Muscle of arm (tissue), 12 donors: ENCODE data around the gene APOL1. TPM values are rescaled to one million over a fixed set of nuclear protein-coding genes. Genes with fewer than 3 reads are reported as not detected.
"Not testable (repeated sequence)": the region's sequence is repeated elsewhere in the genome, so short reads cannot be mapped to it uniquely, and the experiment has no call there.

Source experiments
- DNase-seq: peaks from one replicate; pipeline ENCODE4 v3.0.0-alpha.2; 2013
- polyA plus RNA-seq, 12 donors: library from polyadenylated mRNA; unstranded; fragments of 120-200 nt; gene quantifications; one replicate each; pipeline ENCODE4 v1.2.1, GENCODE V29; 2013; ENCODE audit not compliant: insufficient read length in 12 of 12

APOL1 gene
- polyA plus RNA-seq, 12 donors, result 2.5 to 6.0 (median 5.0) TPM; not detected in 1

GRCh38 chr22:36267058-36267457 lies 14.1 kb downstream of the APOL1 start:
- DNase-seq, result no peak

- DNase-seq, result no peak
Observed at GRCh38 chr22:36267896-36268485, 15.1 kb downstream of the APOL1 start.

GRCh38 chr22:36271231-36271630 lies 18.3 kb downstream of the APOL1 start:
- DNase-seq, result not testable (repeated sequence)

- not testable (repeated sequence) for DNase-seq
Observed at GRCh38 chr22:36271951-36272350, 19.0 kb downstream of the APOL1 start.

GRCh38 chr22:36274531-36274930 lies 21.6 kb downstream of the APOL1 start:
- DNase-seq, result no peak

- DNase-seq, result no peak
Observed at GRCh38 chr22:36277482-36278291, 24.8 kb downstream of the APOL1 start.

- DNase-seq, result no peak
Observed at GRCh38 chr22:36279219-36279666, 26.3 kb downstream of the APOL1 start.

GRCh38 chr22:36280379-36280778 lies 27.4 kb downstream of the APOL1 start:
- no peak for DNase-seq

GRCh38 chr22:36281781-36282327 lies 28.9 kb downstream of the APOL1 start:
- DNase-seq, result no peak

GRCh38 chr22:36282328-36282831 lies 29.4 kb downstream of the APOL1 start:
- DNase-seq, result no peak

GRCh38 chr22:36284171-36284571 lies 31.2 kb downstream of the APOL1 start:
- no peak for DNase-seq

GRCh38 chr22:36285017-36285416 lies 32.1 kb downstream of the APOL1 start:
- DNase-seq, result no peak

GRCh38 chr22:36285545-36285944 lies 32.6 kb downstream of the APOL1 start:
- no peak for DNase-seq

- peak; percentile 82 for DNase-seq
Observed at GRCh38 chr22:36286096-36286957, 33.4 kb downstream of the APOL1 start.

- no peak for DNase-seq
Observed at GRCh38 chr22:36287881-36288515, 35.1 kb downstream of the APOL1 start.

- no peak for DNase-seq
Observed at GRCh38 chr22:36288571-36289405, 35.9 kb downstream of the APOL1 start.

GRCh38 chr22:36289406-36289870 lies 36.5 kb downstream of the APOL1 start:
- no peak for DNase-seq

GRCh38 chr22:36289948-36290371 lies 37.0 kb downstream of the APOL1 start:
- not testable (repeated sequence) for DNase-seq

GRCh38 chr22:36290391-36291075 lies 37.6 kb downstream of the APOL1 start:
- DNase-seq, result not testable (repeated sequence)
